ENCODE data around the gene ATRIP. TPM values are rescaled to one million over a fixed set of nuclear protein-coding genes. Genes with fewer than 3 reads are reported as not detected.

Gene ATRIP
- total RNA-seq, 3 donors from 2014 or later = 8.2 to 8.6 (median 8.2) TPM

- H3K9me3 ChIP-seq = no peaks in the 10 kb centered on the region
- no peak overlapping the region for H3K27ac ChIP-seq
- H3K4me3 ChIP-seq = no peak overlapping the region
- no peaks in the 10 kb centered on the region for H3K4me1 ChIP-seq
- H3K27me3 ChIP-seq = no peaks in the 10 kb centered on the region
- peaks cover 24% of the 10 kb centered on the region for H3K36me3 ChIP-seq
- TF ChIP-seq CTCF (IDR thresholded peaks at IDR 0.05) (no peak), POLR2A (IDR thresholded peaks at IDR 0.05) (no peak), POLR2AphosphoS5 (IDR thresholded peaks at IDR 0.05) (no peak)
- intact Hi-C loops (cut with DNase I; ENCODE audit: low total_unique reads) = loop anchor here (10.0 kb wide), 1 partner anchor 139 kb away; no protein-coding TSS in a partner anchor
- DNase-seq (ENCODE audit: low spot score in 2 of 2) = no peak
Observed at GRCh38 chr3:48413611-48414010, 32.9 kb upstream of the ATRIP start.

- no peak for DNase-seq (ENCODE audit: low spot score in 2 of 2)
- intact Hi-C loops (cut with DNase I; ENCODE audit: low total_unique reads) = loop anchor here (10.0 kb wide), 1 partner anchor 140 kb away; no protein-coding TSS in a partner anchor
- Histone ChIP-seq H3K27me3 (no peaks in the 10 kb centered on the region), H3K4me1 (no peaks in the 10 kb centered on the region), H3K36me3 (peaks cover 24% of the 10 kb centered on the region), H3K27ac (no peak overlapping the region), H3K9me3 (no peaks in the 10 kb centered on the region), H3K4me3 (no peak overlapping the region)
- no peak for TF ChIP-seq CTCF (IDR thresholded peaks at IDR 0.05)
- no peak for TF ChIP-seq POLR2AphosphoS5 (IDR thresholded peaks at IDR 0.05)
- TF ChIP-seq POLR2A (IDR thresholded peaks at IDR 0.05) = no peak
Observed at GRCh38 chr3:48414376-48415250, 31.9 kb upstream of the ATRIP start.

GRCh38 chr3:48415251-48415953 lies 31.1 kb upstream of the ATRIP start:
- H3K9me3 ChIP-seq = no peaks in the 10 kb centered on the region
- no peaks in the 10 kb centered on the region for H3K27me3 ChIP-seq
- H3K36me3 ChIP-seq = peaks cover 24% of the 10 kb centered on the region
- no peak overlapping the region for H3K27ac ChIP-seq
- no peak for DNase-seq (ENCODE audit: low spot score in 2 of 2)
- H3K4me1 ChIP-seq = no peaks in the 10 kb centered on the region
- TF ChIP-seq POLR2AphosphoS5 (IDR thresholded peaks at IDR 0.05) (no peak), POLR2A (IDR thresholded peaks at IDR 0.05) (no peak), CTCF (IDR thresholded peaks at IDR 0.05) (no peak)
- intact Hi-C loops (cut with DNase I; ENCODE audit: low total_unique reads) = loop anchor here (10.0 kb wide), 1 partner anchor 141 kb away; no protein-coding TSS in a partner anchor
- H3K4me3 ChIP-seq = no peak overlapping the region

GRCh38 chr3:48416091-48416505 lies 30.4 kb upstream of the ATRIP start:
- peaks cover 17% of the 10 kb centered on the region for H3K36me3 ChIP-seq
- H3K27ac ChIP-seq = no peak overlapping the region
- intact Hi-C loops (cut with DNase I; ENCODE audit: low total_unique reads) = loop anchor here (10.0 kb wide), 1 partner anchor 141 kb away; no protein-coding TSS in a partner anchor
- H3K9me3 ChIP-seq = no peaks in the 10 kb centered on the region
- no peak for DNase-seq (ENCODE audit: low spot score in 2 of 2)
- no peaks in the 10 kb centered on the region for H3K27me3 ChIP-seq
- H3K4me3 ChIP-seq = no peak overlapping the region
- H3K4me1 ChIP-seq = no peaks in the 10 kb centered on the region
- no peak for TF ChIP-seq CTCF (IDR thresholded peaks at IDR 0.05)
- no peak for TF ChIP-seq POLR2AphosphoS5 (IDR thresholded peaks at IDR 0.05)
- TF ChIP-seq POLR2A (IDR thresholded peaks at IDR 0.05) = no peak

All from breast epithelium (tissue), 4 donors.